ENCODE measurements around the gene ANKRD11.
"Not testable (repeated sequence)": the region's sequence is repeated elsewhere in the genome, so short reads cannot be mapped to it uniquely, and the experiment has no call there.

The ANKRD11 gene

GRCh38 chr16:89428605-89429004, 61.8 kb downstream of the ANKRD11 start:
- DNase-seq (ENCODE audit: low spot score) = not testable (repeated sequence)

DNA sequence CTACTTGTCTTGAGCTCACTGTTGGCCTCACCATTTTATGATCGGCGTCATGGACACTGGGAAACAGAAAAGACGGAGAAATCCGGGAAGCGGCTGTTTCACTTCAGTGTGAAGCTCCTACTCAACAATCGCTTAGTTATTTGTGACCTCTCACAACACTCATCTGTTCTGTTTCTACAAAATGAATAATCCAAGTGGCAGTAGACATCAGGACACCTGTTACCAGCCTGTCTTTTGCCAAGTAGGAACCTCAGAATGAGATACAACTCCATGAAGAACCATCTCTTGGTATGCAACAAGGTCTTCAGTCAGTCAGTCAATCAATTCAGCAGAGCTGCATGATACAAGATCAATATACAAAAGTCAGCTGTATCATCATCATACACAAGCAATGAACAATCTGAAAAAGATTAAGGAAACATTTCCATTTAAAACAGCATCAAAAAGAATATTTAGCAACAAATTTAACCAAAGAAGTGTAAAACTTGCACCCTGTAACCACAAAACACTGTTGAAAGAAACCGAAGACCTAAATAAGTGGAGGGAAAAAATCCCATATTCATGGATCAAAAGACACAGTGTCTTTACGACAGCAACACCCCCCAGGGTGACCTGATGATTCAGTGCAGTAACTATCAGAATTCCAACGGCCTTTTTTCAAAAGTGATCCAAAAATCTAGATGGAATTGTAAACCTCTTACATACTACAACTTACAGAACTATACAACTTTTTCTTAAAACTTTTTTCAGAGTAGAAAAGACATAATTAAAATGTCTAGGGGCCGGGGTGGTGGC, 63.4 kb downstream of the ANKRD11 start:
- no peak for DNase-seq (ENCODE audit: low spot score)

GRCh38 chr16:89425523-89425922, 64.8 kb downstream of the ANKRD11 start:
- DNase-seq (ENCODE audit: low spot score) = no peak

DNA sequence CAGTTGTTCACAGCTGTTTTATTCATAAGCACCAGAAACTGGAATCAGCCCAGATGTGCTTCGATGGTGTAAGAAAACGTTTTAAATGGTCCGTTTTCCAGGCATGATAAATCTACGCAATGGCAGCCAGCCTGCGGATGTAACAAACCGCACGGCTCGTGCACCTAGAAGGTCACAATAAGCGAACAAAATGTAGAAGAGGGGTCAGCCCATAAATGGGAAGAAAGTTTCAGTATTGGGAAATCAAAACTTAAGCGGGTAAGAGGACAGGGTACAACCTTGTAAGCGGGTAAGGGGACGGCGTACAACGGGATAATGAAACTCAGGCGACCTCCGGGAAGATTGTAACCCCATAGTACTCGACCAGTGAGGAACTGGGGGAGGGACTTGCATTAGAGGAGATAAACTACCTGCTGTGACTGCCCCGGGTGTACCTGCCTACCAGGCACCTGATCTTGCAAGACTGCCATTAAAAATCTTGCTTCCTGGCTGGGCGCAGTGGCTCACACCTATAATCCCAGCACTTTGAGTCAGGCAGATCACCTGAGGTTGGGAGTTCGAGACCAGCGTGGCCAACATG, 66.6 kb downstream of the ANKRD11 start:
- no peak for DNase-seq (ENCODE audit: low spot score)

GRCh38 chr16:89422905-89423630, 67.3 kb downstream of the ANKRD11 start:
- peak; percentile 71 for DNase-seq (ENCODE audit: low spot score)

DNA sequence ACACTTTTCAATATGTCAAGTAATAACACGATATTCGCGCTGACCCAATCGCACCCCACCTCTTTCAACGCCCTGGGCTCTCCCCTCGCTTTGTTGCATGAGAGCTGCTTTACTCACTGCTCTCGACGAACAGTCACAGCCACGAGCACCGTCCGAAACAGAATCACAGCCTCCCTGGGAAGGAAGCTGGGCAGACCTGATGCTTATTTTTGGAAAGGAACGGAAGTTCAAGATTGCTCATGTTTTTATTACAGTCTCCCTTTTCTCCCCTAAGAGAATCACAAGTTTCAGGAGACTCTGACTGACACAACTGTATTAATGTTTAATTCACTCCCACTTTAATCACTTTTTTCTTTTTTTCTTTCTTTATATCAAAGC, 67.8 kb downstream of the ANKRD11 start:
- DNase-seq (ENCODE audit: low spot score) = peak; percentile 44

DNA sequence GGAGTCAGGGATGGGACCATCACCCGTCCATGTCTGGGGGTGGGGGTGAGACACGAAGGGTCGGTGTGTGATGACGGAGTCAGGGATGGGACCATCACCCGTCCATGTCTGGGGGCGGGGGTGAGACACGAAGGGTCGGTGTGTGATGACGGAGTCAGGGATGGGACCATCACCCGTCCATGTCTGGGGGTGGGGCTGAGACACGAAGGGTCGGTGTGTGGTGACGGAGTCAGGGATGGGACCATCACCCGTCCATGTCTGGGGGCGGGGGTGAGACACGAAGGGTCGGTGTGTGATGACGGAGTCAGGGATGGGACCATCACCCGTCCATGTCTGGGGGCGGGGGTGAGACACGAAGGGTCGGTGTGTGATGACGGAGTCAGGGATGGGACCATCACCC, 69.1 kb downstream of the ANKRD11 start:
- not testable (repeated sequence) for DNase-seq (ENCODE audit: low spot score)

DNA sequence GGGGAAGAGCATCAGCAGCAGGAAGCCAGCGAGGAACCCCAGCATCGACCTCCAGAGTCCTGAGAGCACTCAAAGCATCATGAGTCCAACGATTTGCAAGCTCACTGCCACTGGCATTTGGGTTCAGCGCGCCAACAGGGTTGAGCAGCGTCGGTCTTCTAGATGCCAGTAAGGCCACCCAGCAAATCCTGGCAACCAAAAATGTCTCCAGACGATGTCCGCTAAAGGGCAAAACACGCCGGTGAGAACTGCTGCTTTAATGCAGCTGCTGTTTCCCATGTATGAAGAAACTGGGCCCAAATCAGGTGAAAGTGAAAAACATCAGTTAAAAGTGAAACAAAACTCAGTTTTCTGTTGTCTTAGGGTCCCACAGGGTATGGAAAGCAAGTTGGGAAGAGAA, 70.2 kb downstream of the ANKRD11 start:
- DNase-seq (ENCODE audit: low spot score) = no peak

DNA sequence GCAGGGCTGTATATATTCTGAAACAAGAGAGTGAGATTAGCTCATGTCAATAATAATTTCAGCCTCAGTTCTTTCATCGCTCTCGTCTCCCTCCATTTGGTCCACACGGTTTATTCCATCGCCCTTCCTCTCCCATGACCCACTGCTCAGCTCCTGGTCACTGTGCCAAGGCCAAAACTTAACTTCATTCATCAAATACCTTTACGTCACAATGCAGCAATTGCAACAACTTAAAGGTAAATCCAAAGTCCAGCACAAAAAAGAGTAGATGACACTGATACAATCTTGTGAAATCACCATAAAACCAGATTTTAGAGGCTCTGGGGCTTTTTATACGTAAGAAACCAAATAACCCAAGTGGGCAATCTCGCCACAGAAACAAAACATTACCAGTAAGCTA, 72.0 kb downstream of the ANKRD11 start:
- DNase-seq (ENCODE audit: low spot score) = no peak

DNA sequence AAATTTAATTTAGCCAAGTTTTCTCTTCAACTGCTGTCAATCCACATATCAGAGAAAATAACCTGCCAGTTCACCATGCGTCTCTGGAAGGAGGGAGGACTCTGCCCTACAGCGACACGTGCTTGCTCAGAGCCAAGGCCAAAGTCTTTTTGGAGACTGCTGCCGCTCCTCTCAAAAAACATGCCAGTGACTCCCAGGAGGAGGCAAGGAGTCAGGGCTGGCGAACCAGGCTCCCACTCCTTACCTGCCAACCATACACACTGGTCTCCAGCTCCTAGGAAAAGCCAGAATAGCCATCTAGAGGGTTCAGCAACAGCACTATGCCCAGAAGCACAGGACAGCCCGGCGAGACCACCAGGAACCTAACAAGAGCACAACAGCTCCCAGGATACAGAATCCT, 73.0 kb downstream of the ANKRD11 start:
- DNase-seq (ENCODE audit: low spot score) = no peak

- DNase-seq (ENCODE audit: low spot score) = no peak
Measured at GRCh38 chr16:89413811-89414585, 76.4 kb downstream of the ANKRD11 start.

DNA sequence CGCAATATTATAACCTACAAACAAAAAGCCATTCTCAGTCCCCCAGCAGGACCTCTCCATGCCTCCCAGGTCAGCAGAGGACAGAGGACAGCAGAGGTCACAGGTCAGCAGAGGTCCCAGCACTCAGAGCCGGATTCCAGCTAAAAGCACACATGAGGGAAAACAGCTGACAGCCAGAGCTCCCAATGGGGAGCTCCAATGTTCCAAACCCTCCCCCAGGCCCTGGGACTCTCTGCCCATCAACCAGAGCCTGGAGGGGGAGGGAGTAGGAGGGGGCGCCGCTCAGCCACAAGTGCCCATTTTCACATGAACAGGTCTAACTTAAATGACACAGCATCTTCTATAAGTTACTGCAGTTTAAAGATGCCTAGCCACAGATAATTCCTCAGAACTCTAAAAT, 77.5 kb downstream of the ANKRD11 start:
- no peak for DNase-seq (ENCODE audit: low spot score)

- no peak for DNase-seq (ENCODE audit: low spot score)
Measured at GRCh38 chr16:89411335-89411850, 79.0 kb downstream of the ANKRD11 start.

DNA sequence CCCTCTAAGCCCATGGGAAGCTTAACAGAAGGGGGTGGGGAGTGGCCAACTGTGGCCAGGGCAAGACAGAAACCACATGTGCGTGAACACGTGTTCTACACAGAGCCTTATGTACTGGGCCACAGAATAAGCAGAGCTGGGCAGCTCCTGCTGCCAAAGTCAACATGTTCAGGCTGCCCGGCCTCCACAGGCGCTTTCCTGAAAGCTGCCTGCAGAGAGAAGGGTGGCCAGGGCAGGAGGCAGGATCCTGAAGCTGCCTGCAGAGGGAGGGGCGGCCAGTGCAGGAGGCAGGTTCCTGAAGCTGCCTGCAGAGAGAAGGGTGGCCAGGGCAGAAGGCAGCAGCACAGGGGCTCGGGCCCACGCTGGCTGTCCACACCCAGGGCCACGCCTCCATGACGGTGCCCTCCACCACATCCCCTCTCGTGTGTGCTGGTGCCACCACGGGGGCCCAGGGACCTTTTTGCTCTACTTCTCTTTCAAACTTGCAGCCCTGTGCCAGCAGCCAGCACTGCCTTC, 79.5 kb downstream of the ANKRD11 start:
- no peak for DNase-seq (ENCODE audit: low spot score)

DNA sequence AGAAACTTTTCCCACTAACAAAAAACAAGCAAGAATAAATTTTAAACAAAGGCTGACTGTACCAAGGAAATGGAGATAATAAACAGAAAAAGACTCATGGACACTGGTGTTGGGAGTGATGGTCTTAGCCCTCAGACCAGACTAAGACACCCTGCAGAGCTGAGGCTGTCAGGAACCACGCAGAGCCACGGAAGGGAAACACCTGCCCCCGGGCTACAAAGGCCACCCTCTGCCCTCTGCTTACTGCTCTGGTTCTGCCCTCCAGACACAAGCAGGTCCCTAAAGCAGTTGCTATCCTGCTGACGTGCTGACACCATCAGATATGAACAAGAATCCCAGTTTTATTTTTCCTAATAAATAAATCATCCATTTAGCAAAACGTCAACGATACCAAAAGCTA, 80.0 kb downstream of the ANKRD11 start:
- no peak for DNase-seq (ENCODE audit: low spot score)

- DNase-seq (ENCODE audit: low spot score) = peak; percentile 67
Measured at GRCh38 chr16:89409161-89409711, 81.1 kb downstream of the ANKRD11 start.

GRCh38 chr16:89408315-89408714, 82.0 kb downstream of the ANKRD11 start:
- DNase-seq (ENCODE audit: low spot score) = no peak

DNA sequence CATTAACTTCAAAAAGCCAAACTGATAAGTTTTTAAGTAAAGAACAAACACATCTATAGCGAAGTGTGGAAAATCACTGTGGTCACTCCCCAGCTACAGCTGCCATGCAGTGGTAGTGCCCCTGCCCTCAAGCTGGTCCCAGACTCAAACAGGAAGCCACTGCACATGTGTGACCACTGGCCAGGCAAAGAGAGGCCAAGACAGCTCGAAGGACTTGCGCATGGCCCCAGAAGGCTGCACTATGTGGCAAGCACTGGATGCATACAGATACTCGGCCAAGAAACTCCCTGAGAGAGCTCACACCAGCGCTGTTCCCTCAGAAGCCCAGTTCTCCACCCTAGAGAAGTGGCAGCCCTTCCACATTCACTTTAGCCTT, 82.4 kb downstream of the ANKRD11 start:
- no peak for DNase-seq (ENCODE audit: low spot score)

DNA sequence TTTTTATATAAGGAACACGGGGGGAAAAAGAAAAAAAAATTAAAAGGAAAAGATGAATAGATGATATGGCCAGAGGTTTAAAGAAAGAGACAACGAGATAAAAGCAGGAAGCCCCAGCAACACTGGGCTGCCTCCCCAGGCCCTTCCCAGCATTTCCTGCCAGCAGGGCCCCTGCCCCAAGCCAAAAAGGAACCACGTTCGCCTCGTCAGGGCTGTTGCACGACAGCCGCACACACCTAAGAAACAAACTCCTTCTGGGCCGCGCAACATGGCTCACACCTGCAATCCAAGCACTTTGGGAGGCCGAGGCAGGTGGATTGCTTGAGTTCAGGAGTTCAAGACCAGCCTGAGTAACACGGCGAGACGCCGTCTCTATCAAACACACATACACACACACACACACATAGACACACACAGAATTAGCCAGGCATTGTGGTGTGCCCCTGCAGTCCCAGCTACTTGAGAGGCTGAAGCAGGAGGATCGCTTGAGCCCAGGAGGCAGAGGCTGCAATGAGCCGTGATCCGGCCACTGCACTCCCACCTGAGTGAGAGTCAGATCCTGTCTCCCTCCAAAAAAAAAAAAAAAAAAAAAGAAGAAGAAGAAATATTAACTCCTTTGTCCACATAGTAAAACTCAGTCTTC, 83.0 kb downstream of the ANKRD11 start:
- peak; percentile 11 for DNase-seq (ENCODE audit: low spot score)

DNA sequence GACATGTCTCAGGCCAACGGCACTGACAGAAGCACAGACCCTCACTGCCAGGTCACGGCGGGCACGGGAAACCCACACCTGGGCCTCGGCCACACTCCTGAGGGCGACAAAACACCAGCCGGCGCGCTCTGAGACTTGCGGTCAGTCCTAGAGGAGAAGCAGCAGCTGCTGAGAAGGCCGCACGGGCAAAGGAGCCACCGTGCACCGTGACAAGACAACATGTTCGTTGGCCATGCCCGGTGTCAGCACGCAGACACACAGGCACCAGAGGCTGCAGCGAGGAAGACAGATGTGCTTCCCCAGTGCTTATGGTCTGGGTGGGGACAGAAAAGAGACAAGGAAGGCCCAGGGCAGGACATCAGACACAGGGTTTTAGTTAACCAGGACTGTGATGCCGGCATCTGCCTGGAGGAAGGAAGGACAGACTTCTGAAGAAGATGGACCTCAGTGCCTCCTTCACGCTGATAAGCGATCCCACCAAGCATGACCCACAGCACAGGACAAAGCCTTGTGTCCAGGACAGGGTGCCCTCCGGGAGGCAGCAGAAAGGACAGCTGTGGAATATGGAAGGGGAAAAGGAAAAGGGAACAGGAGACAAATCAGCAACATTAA, 84.0 kb downstream of the ANKRD11 start:
- DNase-seq (ENCODE audit: low spot score) = no peak

DNA sequence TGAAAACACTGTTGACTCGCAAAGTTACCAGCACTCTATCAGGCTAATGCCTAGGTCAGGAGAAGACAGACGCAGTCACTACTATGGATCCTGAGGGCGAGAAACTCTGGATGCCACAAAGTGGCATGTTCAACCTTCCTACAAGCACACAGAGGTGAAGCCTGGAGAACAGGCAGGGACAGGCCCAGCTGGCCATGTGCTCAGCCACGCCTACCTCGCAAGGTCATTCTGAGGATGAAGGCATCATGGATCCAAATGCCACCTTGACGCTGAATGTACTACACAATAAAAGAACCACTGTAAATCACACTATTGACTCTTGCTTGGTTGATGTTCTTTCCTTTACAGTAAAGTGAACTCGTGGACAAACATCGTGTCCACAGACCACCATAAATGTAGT, 85.8 kb downstream of the ANKRD11 start:
- no peak for DNase-seq (ENCODE audit: low spot score)
